IMR-90 (cell line): ENCODE data around the gene PMF1. TPM values are rescaled to one million over a fixed set of nuclear protein-coding genes. Genes with fewer than 3 reads are reported as not detected.

Experiments
- ATAC-seq: fragments of 200-7000 bp; cut with Tn5 transposase; 2 replicates; pipeline ENCODE4 v1.9.1; 2020; ENCODE audit warnings: low read depth, mild to moderate bottlenecking, moderate library complexity
- BruUV-seq: library from RNA; stranded (reverse); fragments of 400-500 nt; replicated peaks from 2 replicates; lab custom pipeline; 2021; lab: Mats Ljungman, UMichigan
- CTCF ChIA-PET: fragments of 300-600 bp; formaldehyde crosslinking; extraction: SDS; loops from one replicate; lab custom pipeline; 2021; ENCODE audit warnings: antibody characterized with exemption; lab: Yijun Ruan, JAX
- POLR2A ChIA-PET: fragments of 300-600 bp; sonication (Branson Sonifier 250); formaldehyde crosslinking; loops from one replicate; lab custom pipeline; 2022; ENCODE audit warnings: antibody characterized with exemption; ENCODE audit not compliant: unreplicated experiment; lab: Charles Lee
- DNase-seq: peaks from one replicate; pipeline ENCODE4 v3.0.0; 2013
- H2AFZ ChIP-seq: replicated peaks from 2 replicates; pipeline ENCODE3; 2013; ENCODE audit warnings: low read length, mild to moderate bottlenecking; ENCODE audit not compliant: poor library complexity
- H2AK5ac ChIP-seq: 2 replicates; pipeline ENCODE4 v1.6.1; 2013; ENCODE audit warnings: low read depth, low read length, inconsistent platforms
- H2AK9ac ChIP-seq: replicated peaks from 2 replicates; pipeline ENCODE3; 2013; ENCODE audit warnings: mild to moderate bottlenecking, low read depth, low read length, moderate library complexity; ENCODE audit not compliant: poor library complexity
- H2BK120ac ChIP-seq: 2 replicates; pipeline ENCODE4 v1.6.1; 2013; ENCODE audit warnings: low read depth, low read length, inconsistent platforms
- H2BK15ac ChIP-seq: 3 replicates; pipeline ENCODE4 v1.6.1; 2013; ENCODE audit warnings: low read depth, low read length, inconsistent platforms
- H2BK20ac ChIP-seq: 2 replicates; pipeline ENCODE4 v1.6.1; 2013; ENCODE audit warnings: low read depth, mild to moderate bottlenecking, inconsistent platforms, low read length, moderate library complexity
- H2BK5ac ChIP-seq: 2 replicates; pipeline ENCODE4 v1.6.1; 2013; ENCODE audit warnings: mild to moderate bottlenecking, low read depth, low read length, inconsistent platforms; ENCODE audit not compliant: poor library complexity, severe bottlenecking
- H3K14ac ChIP-seq: replicated peaks from 2 replicates; pipeline ENCODE4 v1.6.1; 2013; ENCODE audit warnings: low read depth, low read length, inconsistent platforms
- H3K18ac ChIP-seq: 2 replicates; pipeline ENCODE4 v1.6.1; 2013; ENCODE audit warnings: low read depth, low read length, control low read depth
- H3K23ac ChIP-seq: 2 replicates; pipeline ENCODE4 v1.6.1; 2013; ENCODE audit warnings: low read depth, low read length, inconsistent platforms
- H3K27ac ChIP-seq: 2 replicates; pipeline ENCODE4 v1.5.1; 2013; ENCODE audit warnings: mild to moderate bottlenecking, control low read depth, low read length; ENCODE audit not compliant: insufficient read depth
- H3K27me3 ChIP-seq: 2 replicates; pipeline ENCODE4 v1.6.1; 2013; ENCODE audit warnings: low read length; ENCODE audit not compliant: control insufficient read depth, insufficient read depth
- H3K36me3 ChIP-seq: 2 replicates; pipeline ENCODE4 v1.6.1; 2013; ENCODE audit warnings: low read length, mixed read lengths; ENCODE audit not compliant: control insufficient read depth, insufficient read depth
- H3K4ac ChIP-seq: 2 replicates; pipeline ENCODE4 v1.6.1; 2013; ENCODE audit warnings: low read depth, low read length, inconsistent platforms
- H3K4me1 ChIP-seq: 2 replicates; pipeline ENCODE4 v1.6.1; 2013; ENCODE audit warnings: low read length, mixed read lengths; ENCODE audit not compliant: control insufficient read depth, insufficient read depth
- H3K4me2 ChIP-seq: 2 replicates; pipeline ENCODE4 v1.6.1; 2013; ENCODE audit warnings: low read depth, mild to moderate bottlenecking, control low read depth, low read length, moderate library complexity
- H3K4me3 ChIP-seq: 2 replicates; pipeline ENCODE4 v1.5.1; 2013; ENCODE audit warnings: low read depth, mild to moderate bottlenecking, control low read depth, low read length, moderate library complexity; ENCODE audit not compliant: insufficient read depth
- H3K56ac ChIP-seq: 2 replicates; pipeline ENCODE4 v1.6.1; 2013; ENCODE audit warnings: low read length, inconsistent platforms; ENCODE audit not compliant: insufficient read depth; ENCODE audit errors: extremely low read depth
- H3K79me1 ChIP-seq, 2 experiments: 2 replicates each; pipeline ENCODE4 v1.6.1; 2013; ENCODE audit warnings: low read length in 2 of 2, inconsistent platforms in 1 of 2, low read depth in 1 of 2
- H3K9ac ChIP-seq: 2 replicates; pipeline ENCODE4 v1.6.1; 2013; ENCODE audit warnings: low read depth, low read length, control low read depth
- H3K9me1 ChIP-seq: 2 replicates; pipeline ENCODE4 v1.6.1; 2013; ENCODE audit warnings: low read length, inconsistent platforms; ENCODE audit not compliant: insufficient read depth
- H3K9me3 ChIP-seq: 2 replicates; pipeline ENCODE4 v1.6.1; 2013; ENCODE audit warnings: low read length; ENCODE audit not compliant: control insufficient read depth, insufficient read depth
- H4K20me1 ChIP-seq: 2 replicates; pipeline ENCODE4 v1.6.1; 2013; ENCODE audit warnings: low read length, inconsistent platforms; ENCODE audit not compliant: insufficient read depth
- H4K5ac ChIP-seq: 2 replicates; pipeline ENCODE4 v1.6.1; 2013; ENCODE audit warnings: mild to moderate bottlenecking, low read depth, low read length, control low read depth
- H4K8ac ChIP-seq, 2 experiments: 2 replicates each; pipeline ENCODE4 v1.6.1; 2013; ENCODE audit warnings: low read depth in 2 of 2, low read length in 2 of 2, control low read depth in 1 of 2, inconsistent platforms in 1 of 2
- H4K91ac ChIP-seq: 2 replicates; pipeline ENCODE4 v1.6.1; 2013; ENCODE audit warnings: low read depth, low read length, inconsistent platforms; ENCODE audit not compliant: insufficient read depth
- CHD1 ChIP-seq: IDR thresholded peaks from 2 replicates; pipeline ENCODE4 v1.6.1; 2012; ENCODE audit warnings: low read depth, low read length, improper control_type of control experiment
- CTCF ChIP-seq: conservative IDR thresholded peaks from 2 replicates; pipeline ENCODE4 v1.5.1; 2012; ENCODE audit warnings: mild to moderate bottlenecking, low read depth, low read length, improper control_type of control experiment
- MAFK ChIP-seq: IDR thresholded peaks from 2 replicates; pipeline ENCODE4 v1.6.1; 2012; ENCODE audit warnings: low read depth, low read length, improper control_type of control experiment
- MXI1 ChIP-seq: IDR thresholded peaks from 2 replicates; pipeline ENCODE4 v1.6.1; 2012; ENCODE audit warnings: low read depth, mild to moderate bottlenecking, low read length, moderate library complexity, borderline replicate concordance
- NFE2L2 ChIP-seq: fragments of 150-350 bp; IDR thresholded peaks from 2 replicates; pipeline ENCODE4 v1.6.1; 2016; ENCODE audit warnings: low read depth, mild to moderate bottlenecking, low read length
- RAD21 ChIP-seq: IDR thresholded peaks from 2 replicates; pipeline ENCODE4 v1.6.1; 2012; ENCODE audit warnings: low read length, improper control_type of control experiment
- RCOR1 ChIP-seq: IDR thresholded peaks from 2 replicates; pipeline ENCODE4 v1.6.1; 2012; ENCODE audit warnings: mild to moderate bottlenecking, low read length, improper control_type of control experiment; ENCODE audit not compliant: insufficient replicate concordance
- SMC3 ChIP-seq: fragments of 150-350 bp; IDR thresholded peaks from 2 replicates; pipeline ENCODE4 v1.6.1; 2016; ENCODE audit warnings: low read depth, mild to moderate bottlenecking, antibody characterized with exemption, low read length, moderate library complexity
- WGBS, 2 experiments: methylation state at CpG; one replicate each; pipeline versions ENCODE4 v1.1.5 to v1.1.7; 2013; ENCODE audit warnings: missing lambda C conversion rate in 2 of 2; ENCODE audit not compliant: insufficient read length in 1 of 2; ENCODE audit errors: extremely low coverage in 2 of 2; 5-methylcytosine and 5-hydroxymethylcytosine counted together
- dilution Hi-C: fragments of 300-500 bp; cut with HindIII; formaldehyde crosslinking; loops from one replicate; pipeline ENCODE4 v1.14.3; 2018; ENCODE audit warnings: low sequenced_read_pairs; ENCODE audit not compliant: unreplicated experiment
- in situ Hi-C: fragments of 300-500 bp; cut with MboI; formaldehyde crosslinking; loops from 3 replicates; pipeline ENCODE4 v1.14.3; 2019; ENCODE audit warnings: low sequenced_read_pairs, inconsistent platforms, mixed read lengths
- intact Hi-C: fragments of 100-400 bp; cut with micrococcal nuclease; formaldehyde crosslinking; loops from 2 replicates; pipeline ENCODE4 v1.10.0; 2022
- polyA plus RNA-seq, 3 experiments: library from polyadenylated mRNA; depleted of rRNA; stranded (reverse); fragments of >200 nt; gene quantifications; 2 replicates each; pipeline ENCODE4 v1.2.3, GENCODE V29; 2012; ENCODE audit warnings: low replicate concordance in 1 of 3
- total RNA-seq: library from RNA; depleted of rRNA; stranded (reverse); fragments of >200 nt; gene quantifications from 2 replicates; pipeline ENCODE4 v1.2.3, GENCODE V29; 2012

Gene PMF1
- total and polyA plus RNA-seq, 2 of the 4 experiments (the other 2 are of a cell fraction): 54.8 to 73.4 TPM

GRCh38 chr1:156236164-156236563 is 23.4 kb downstream of the PMF1 start:
- H2BK120ac ChIP-seq: no peak overlapping the region
- ChIA-PET CTCF (no interaction called here), POLR2A (no interaction called here)
- ATAC-seq (no peak), DNase-seq (no peak)
- H4K5ac ChIP-seq: no peak overlapping the region
- no peak overlapping the region for H3K4me3 ChIP-seq
- H3K36me3 ChIP-seq: peaks cover 34% of the 10 kb centered on the region
- H3K4ac ChIP-seq: no peak overlapping the region
- TF ChIP-seq MAFK: no peak
- no peak for TF ChIP-seq RCOR1
- no peak for TF ChIP-seq CHD1
- no peak for TF ChIP-seq NFE2L2
- no peak for TF ChIP-seq SMC3
- TF ChIP-seq MXI1: no peak
- TF ChIP-seq CTCF: no peak
- no peak for TF ChIP-seq RAD21
- H3K27ac ChIP-seq: no peak overlapping the region
- H3K79me1 ChIP-seq: peaks cover 8 to 16% of the 10 kb centered on the region in 2 experiments
- H2BK15ac ChIP-seq: no peak overlapping the region
- H3K9ac ChIP-seq: no peak overlapping the region
- H4K91ac ChIP-seq: no peak overlapping the region
- peaks cover 13% of the 10 kb centered on the region for H3K4me1 ChIP-seq
- no peak overlapping the region for H3K56ac ChIP-seq
- H3K9me1 ChIP-seq: peaks cover 19% of the 10 kb centered on the region
- H2BK20ac ChIP-seq: no peak overlapping the region
- dilution Hi-C loops: no loop called here
- no peak overlapping the region for H2AK5ac ChIP-seq
- H3K4me2 ChIP-seq: no peak overlapping the region
- no peak overlapping the region for H2AK9ac ChIP-seq
- no peak overlapping the region for H2AFZ ChIP-seq
- H2BK5ac ChIP-seq: no peak overlapping the region
- H3K9me3 ChIP-seq: no peaks in the 10 kb centered on the region
- intact Hi-C loops: no loop called here
- H3K18ac ChIP-seq: no peak overlapping the region
- H3K23ac ChIP-seq: no peak overlapping the region
- H3K27me3 ChIP-seq: no peaks in the 10 kb centered on the region
- 97% methylated on average over 3 of the region's 12 CpGs; no CpG with 5 or more reads in 1 of the 2 experiments for WGBS, 2 experiments
- no peak overlapping the region for H3K14ac ChIP-seq
- in situ Hi-C loops: no loop called here
- peaks cover 7% of the 10 kb centered on the region; the same call in 1 of the 2 replicates for H4K20me1 ChIP-seq
- no TSS peak for BruUV-seq
- no peak overlapping the region for H4K8ac ChIP-seq
